Hematopoietic multipotent progenitor cell treated with erythropoietin and hydrocortisone succinate and interleukin-3 and kit ligand, for 15 days (in vitro differentiated cells): Measurements from ENCODE around the gene TRPM3.
"Not testable (repeated sequence)": the region's sequence is repeated elsewhere in the genome, so short reads cannot be mapped to it uniquely, and the experiment has no call there.

Source experiments
- DNase-seq: peaks from one replicate; pipeline ENCODE4 v3.0.0-alpha.2; 2015; ENCODE audit warnings: low spot score

Gene TRPM3

DNA sequence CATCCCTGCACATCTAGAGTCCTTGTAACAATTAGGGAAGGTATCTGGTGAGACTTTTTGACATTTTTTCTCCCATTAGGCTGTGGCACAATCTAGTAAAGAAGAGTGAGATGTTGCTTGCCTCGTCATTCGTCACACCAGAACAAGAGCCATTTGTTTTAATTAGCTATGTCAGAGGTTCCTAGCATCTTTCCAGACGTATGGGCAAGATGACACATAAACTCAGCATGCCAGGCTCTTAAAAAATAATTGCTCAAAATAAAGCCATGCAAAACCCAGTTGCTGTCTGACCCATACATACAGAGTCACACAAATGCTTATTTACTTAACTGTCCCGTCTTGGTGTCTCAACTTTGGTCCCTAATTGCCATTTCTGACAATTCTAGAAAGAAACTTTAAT is 125.9 kb downstream of the TRPM3 start:
- no peak for DNase-seq

DNA sequence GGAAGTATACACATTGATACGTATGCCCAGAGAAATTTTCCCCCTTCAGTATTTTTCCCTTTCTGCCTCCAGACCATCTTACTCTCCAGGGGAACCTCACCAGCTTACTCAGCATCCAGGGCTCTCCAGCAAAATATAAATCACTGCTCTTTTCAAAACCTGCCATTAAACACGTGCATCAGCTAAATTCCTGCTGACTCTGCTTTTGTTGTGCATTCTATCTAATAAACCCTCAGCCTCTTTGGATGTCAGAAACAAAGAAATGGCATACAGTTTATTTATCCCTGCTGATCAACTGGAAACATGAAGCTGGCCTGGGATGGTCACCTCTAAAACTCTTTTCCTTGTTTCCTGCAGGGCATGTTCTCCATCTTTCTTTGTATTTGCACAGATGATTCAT is 126.8 kb downstream of the TRPM3 start:
- DNase-seq: no peak

DNA sequence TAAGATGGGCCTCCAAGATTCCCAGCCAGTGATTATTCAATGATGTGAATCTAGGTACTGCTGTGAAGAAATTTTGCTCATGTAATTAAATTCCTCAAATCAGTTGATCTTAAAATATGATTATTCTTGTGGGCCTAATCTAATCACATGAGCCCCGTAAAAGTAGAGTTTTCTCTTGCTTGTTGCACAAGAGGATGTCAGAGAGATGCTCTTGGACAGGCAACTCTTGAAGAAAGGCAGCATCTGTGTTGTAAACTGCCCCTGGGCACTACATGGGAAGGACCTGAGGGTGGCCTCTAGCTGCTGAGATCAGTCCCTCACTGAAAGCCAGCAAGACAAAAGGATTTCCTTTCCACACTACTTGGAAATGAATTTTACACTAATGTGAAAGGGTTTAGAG is 132.9 kb downstream of the TRPM3 start:
- no peak for DNase-seq

DNA sequence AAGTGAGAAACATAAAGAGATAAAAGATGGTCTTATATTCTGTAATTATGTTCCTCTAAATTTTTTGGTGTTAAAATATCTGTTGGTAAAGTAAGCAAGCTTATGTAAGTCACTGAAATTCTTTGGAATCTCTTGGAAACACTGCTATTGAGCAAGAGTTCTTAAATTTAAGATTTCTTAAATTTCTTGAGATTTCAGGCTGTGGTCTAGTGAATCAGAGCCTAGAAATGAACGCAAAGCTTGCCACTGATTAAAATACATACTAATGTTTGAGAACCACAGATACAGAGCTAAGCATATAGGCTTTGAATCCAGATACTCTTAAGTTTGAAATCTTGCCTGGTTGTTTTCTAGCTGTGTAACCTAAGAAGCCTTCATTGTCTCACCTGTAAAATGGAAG is 133.4 kb downstream of the TRPM3 start:
- DNase-seq: no peak

- no peak for DNase-seq
Observed at GRCh38 chr9:70986984-70987383, 134.4 kb downstream of the TRPM3 start.

GRCh38 chr9:70983723-70984295 is 137.6 kb downstream of the TRPM3 start:
- no peak for DNase-seq

DNA sequence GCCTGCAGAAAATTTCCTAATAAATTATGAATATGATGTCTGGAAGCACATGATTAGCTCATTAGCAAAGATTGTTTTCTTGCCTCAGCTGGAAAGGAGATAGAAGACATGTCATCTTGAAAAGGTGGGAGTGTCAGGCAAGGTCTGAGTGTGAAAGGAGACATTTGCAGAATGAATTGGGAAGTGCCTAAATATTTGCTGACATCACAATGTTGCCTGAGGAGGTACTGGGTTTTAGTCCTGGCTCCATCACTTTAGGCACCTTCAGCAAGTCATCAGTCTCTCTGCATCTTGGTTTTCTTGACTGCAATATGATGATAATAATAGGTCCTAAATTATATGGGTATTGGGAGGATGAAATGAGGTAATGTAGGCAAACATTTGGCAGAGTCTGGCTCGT is 140.1 kb downstream of the TRPM3 start:
- no peak for DNase-seq

DNA sequence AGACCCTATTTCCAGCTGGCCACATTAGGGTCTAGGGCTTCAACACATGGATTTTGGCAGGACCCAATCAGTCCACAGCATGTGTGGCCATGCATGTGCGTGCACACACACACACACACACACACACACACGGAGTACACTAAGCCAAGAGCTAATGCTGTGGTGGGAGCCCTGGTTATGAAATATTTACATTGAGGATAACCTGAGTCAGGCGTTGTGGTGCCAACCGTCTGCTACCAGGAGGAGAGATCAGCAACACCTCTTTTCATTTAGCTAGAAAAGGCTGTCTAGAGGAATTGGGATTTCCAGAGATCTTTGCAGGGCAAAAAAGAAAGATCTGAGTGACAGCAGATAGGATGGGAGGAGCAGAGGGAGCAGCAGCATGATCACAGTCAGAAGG is 141.5 kb downstream of the TRPM3 start:
- no peak for DNase-seq

GRCh38 chr9:70978085-70978484 is 143.3 kb downstream of the TRPM3 start:
- DNase-seq: no peak

- DNase-seq: no peak
Observed at GRCh38 chr9:70975821-70976220, 145.6 kb downstream of the TRPM3 start.

DNA sequence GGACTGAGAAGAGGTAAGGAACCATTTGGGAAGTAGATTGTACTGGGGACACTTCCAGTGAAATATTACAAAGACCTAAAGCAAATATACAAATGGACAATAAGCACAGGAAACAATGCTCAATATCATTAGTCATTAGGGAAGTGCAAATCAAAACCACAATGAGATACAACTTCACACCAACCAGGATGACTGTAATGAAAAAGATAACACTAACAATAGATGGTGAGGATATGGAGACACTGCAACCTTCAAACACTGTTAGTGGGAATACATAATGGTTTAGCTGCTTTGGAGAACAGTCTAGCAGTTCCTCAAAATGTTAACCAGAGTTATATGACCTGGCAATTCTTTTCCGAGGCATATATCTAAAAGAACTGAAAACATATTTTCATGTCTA is 149.7 kb downstream of the TRPM3 start:
- DNase-seq: no peak

GRCh38 chr9:70966380-70966779 is 155.0 kb downstream of the TRPM3 start:
- not testable (repeated sequence) for DNase-seq

DNA sequence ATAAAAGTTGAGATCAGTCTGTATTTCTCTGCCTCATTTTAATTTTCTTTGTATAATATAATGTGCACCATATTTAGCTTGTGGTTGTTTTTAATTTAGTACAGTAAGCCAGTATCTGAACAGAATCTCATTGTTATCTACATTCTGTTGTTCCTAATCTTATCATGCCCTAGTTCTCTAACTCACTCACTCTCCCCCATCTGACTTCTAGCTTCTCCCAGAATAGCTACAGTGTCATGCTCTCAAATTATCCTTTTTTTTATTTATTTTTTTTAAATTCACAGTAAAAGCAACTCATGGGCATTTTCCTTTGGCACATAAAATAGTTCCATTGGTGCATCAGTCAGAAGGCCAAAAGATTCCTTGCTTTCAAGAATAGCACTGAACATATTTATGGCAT is 156.6 kb downstream of the TRPM3 start:
- DNase-seq: no peak

DNA sequence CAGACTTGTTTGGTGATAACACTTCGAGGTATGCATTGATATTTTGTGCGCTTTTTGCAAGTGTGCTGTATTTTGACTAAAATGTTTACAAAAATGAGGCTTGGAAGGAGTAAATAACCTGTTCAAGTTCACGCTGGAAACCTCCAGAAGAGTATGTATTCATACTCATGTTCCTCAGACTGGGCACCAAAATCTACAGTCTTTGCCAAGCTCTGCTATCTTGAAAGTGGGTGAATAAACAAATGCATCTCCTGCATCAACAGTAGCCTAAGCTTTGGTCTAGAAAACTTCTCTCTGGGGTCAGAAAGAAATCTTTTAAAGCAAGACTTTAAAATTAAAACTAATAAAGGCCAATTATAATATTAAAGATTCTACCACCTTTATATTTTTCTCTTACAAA is 157.9 kb downstream of the TRPM3 start:
- DNase-seq: no peak

GRCh38 chr9:70962761-70963440 is 158.5 kb downstream of the TRPM3 start:
- DNase-seq: no peak

GRCh38 chr9:70959366-70959765 is 162.1 kb downstream of the TRPM3 start:
- no peak for DNase-seq

DNA sequence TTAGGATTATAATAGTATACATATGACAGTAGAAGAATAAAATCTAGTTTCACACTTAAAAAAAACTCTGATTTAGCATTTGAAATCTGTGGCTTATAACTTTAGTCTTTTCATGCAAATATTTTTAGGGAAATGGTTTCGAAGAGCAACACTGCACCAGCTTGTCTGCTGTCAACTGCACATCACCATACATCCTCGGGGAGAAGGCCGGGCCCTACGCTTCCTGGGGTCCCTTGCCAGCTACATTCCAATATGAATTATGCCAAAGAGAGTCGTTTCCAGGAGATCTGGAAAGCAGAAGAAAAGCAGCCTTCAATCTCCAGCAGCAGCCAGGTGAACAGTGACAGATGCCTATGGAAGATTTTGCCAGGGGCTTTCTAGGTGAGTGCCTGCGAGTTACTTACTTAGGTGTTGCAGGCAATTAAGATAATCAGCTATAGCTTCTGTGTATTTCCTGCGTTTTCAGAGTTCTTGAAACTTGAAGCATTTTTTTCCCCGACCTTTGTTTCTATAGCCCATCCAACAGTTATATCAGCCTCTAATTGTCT is 166.8 kb downstream of the TRPM3 start:
- no peak for DNase-seq

- no peak for DNase-seq
Observed at GRCh38 chr9:70954126-70954525, 167.3 kb downstream of the TRPM3 start.

- DNase-seq: no peak
Observed at GRCh38 chr9:70951749-70952727, 169.4 kb downstream of the TRPM3 start.

- no peak for DNase-seq
Observed at GRCh38 chr9:70950270-70950669, 171.2 kb downstream of the TRPM3 start.

DNA sequence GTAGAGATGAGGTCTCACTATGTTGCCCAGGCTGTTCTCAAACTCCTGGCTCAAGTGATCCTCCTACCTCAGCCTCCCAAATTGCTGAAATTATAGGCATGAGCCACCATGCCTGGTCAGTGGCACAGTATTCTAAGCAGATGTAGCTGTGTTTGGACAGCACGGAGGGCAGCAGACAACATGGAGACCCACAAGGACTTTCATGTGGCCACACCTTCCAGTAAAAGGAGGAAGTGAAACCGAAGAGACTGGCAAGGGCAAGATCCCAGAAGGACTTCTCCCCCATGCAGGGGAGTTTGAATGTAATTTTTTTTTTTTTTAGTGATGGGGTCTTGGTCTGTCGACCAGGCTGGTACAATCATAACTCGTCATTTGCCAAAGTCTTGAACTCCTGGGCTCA is 172.2 kb downstream of the TRPM3 start:
- no peak for DNase-seq

GRCh38 chr9:70948744-70949143 is 172.7 kb downstream of the TRPM3 start:
- no peak for DNase-seq

DNA sequence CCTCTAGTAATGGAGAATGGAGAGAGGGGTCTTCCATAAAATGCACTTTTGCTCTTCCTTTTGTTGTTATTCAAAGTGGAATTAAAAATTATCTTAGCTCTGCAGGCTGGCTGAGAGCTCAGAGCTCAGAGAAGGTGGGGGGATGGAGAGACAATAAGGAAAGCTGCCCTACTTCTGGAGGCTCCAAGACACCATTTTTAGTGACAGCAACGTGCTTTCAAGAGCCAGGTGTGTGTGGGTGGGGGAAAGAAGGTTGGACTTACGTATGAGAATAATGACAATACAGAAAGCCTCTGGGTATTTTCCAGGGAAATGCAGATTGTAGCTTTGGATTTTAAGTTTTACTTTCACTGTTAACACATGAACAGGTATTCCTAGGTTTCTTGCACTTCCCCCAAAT is 173.9 kb downstream of the TRPM3 start:
- DNase-seq: no peak
